ENCODE data around the gene FKRP. TPM values are rescaled to one million over a fixed set of nuclear protein-coding genes. Genes with fewer than 3 reads are reported as not detected.

Gene FKRP
- total and polyA plus RNA-seq, 8 donors = 6.0 to 76.3 (median 9.7) TPM

DNA sequence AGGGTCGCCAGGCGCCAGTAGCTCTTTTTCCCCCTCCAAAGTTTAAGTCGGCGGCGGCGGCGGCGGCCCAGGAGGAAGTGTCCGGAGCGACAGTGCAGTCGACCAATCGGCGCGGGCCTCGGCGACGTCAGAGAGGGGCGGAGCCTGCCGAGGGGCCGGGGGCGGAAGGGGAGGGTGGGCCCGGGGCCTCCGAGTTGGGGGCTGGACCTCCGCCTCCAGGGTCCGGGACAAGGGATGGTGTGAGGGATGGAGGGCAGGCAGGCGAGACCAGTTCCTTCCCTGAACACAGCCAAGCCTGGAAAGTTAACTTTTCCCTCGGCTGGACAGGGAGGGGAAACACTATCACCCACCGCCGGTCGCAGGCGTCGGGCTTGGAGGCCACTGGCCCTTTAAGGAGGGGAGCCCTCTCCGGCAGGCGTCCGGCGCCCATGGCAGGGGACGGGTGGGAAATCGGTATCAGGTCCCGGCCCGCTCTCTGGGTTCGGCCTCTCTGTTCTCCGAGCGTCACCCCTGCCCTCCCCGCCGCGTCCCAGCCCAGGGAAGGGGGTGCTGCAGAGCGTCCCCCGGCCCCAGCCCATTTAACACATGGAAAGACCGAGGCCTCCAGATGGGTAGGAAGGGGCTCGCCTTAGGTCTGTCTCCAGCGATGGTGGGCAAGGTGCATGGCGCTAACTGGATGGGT, 28.7 kb upstream of the FKRP start, which contains the start of gene PRKD2:
Gene PRKD2 (minus strand): TSS at position 81 of the 682 bp plus-strand sequence. CDS start 744 bp downstream, outside the sequence.
- TF ChIP-seq POLR2A (IDR thresholded peaks at IDR 0.05) (no peak), EP300 (IDR thresholded peaks at IDR 0.05) (no peak), POLR2AphosphoS5 (IDR thresholded peaks at IDR 0.05) (peak; percentile 17 to 41 (median 36))
- TF ChIP-seq, protein P1, sequence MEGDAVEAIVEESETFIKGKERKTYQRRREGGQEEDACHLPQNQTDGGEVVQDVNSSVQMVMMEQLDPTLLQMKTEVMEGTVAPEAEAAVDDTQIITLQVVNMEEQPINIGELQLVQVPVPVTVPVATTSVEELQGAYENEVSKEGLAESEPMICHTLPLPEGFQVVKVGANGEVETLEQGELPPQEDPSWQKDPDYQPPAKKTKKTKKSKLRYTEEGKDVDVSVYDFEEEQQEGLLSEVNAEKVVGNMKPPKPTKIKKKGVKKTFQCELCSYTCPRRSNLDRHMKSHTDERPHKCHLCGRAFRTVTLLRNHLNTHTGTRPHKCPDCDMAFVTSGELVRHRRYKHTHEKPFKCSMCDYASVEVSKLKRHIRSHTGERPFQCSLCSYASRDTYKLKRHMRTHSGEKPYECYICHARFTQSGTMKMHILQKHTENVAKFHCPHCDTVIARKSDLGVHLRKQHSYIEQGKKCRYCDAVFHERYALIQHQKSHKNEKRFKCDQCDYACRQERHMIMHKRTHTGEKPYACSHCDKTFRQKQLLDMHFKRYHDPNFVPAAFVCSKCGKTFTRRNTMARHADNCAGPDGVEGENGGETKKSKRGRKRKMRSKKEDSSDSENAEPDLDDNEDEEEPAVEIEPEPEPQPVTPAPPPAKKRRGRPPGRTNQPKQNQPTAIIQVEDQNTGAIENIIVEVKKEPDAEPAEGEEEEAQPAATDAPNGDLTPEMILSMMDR (IDR thresholded peaks at IDR 0.05) = no peak
- H3K4me1 ChIP-seq = peaks cover 19 to 53% (median 43%) of the 10 kb centered on the region in 4 donors
- no peaks in the 10 kb centered on the region for H3K27me3 ChIP-seq
- H3K36me3 ChIP-seq = peaks cover 21 to 32% (median 30%) of the 10 kb centered on the region in 4 donors
- peak; percentile 93 to 96 for DNase-seq
- intact Hi-C loops (cut with DNase I; ENCODE audit: low total_unique reads) = no loop called here
- WGBS, 5 donors = 0 to 2% (median 1%) methylated on average over 30 to 52 of the region's 52 CpGs
- no peaks in the 10 kb centered on the region for H3K9me3 ChIP-seq
- peak within 1 kb of the TSS; percentile 75 to 93 (median 91) for H3K27ac ChIP-seq
- H3K4me3 ChIP-seq = peak within 1 kb of the TSS; percentile 69 to 76 (median 74)

DNA sequence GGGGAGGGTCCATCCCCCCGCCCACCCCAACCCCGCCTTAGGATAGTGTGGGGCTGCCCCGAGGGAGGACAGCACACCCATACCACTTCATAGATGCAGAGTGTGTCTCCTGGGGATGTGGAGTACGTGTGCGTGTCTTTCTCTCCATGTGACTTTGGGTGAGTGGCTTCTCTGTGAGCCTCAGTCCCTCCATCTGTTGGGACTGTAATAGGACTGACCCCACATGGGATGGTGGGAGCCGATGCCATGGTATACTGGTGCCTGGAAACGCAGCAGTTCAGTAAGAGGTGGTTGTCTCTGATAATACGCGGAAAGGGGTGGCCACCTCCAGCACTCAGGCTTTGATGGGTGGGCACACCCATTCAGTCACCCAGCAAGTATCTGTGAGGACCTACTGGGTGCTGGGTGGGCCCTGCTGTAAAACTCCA, 28.1 kb upstream of the FKRP start:
- DNase-seq = no peak
- no peaks in the 10 kb centered on the region for H3K9me3 ChIP-seq
- peak overlapping the region; percentile 75 to 93 (median 91) for H3K27ac ChIP-seq
- intact Hi-C loops (cut with DNase I; ENCODE audit: low total_unique reads) = no loop called here
- peaks cover 19 to 53% (median 43%) of the 10 kb centered on the region in 4 donors for H3K4me1 ChIP-seq
- TF ChIP-seq, protein P1 (IDR thresholded peaks at IDR 0.05) = no peak
- no peak for TF ChIP-seq POLR2AphosphoS5 (IDR thresholded peaks at IDR 0.05)
- TF ChIP-seq EP300 (IDR thresholded peaks at IDR 0.05) = no peak
- no peak for TF ChIP-seq POLR2A (IDR thresholded peaks at IDR 0.05)
- H3K36me3 ChIP-seq = peaks cover 27 to 37% (median 35%) of the 10 kb centered on the region in 4 donors
- WGBS, 5 donors = 9 to 20% (median 11%) methylated on average over 8 to 9 of the region's 9 CpGs
- peak overlapping the region; percentile 69 to 76 (median 74) for H3K4me3 ChIP-seq
- no peaks in the 10 kb centered on the region for H3K27me3 ChIP-seq

DNA sequence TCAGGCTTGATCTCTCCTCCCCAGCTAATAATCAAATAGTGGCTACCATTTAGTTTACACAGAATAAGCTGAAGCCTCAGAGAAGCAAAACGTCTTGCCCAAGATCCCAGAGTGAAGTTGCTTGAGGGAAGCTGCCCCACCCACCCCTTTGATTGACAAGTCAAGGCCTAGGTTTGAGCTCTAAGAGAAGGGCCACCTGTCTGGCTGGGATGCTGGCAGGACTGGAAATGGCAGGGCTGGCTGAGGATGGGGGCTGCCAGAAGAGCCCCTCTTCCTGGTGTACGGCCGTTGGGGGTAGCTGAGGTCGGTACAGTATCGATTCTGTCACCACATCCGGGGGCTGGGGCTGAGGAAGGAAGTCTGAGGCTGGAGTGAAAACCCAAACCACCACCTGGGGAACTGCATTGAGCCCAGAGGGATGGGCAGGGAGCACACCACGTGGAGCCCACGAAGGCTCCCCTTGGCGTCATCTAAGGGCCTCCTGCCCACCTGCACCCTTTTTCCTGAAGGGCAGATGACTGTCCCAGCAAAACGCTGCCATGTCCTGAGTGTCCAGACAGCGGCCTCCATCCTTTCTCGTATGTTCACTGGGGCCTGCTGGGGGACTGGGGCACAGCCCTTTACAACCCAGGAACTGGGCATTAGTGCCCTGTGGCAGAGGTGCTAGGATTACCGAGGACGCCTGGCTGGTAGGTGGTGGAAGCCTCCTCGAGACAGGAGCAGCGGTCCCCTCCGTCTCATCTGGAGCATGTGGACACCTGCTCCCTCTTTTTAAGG, 27.5 kb upstream of the FKRP start:
- peak; percentile 45 to 70 for DNase-seq
- peaks cover 33 to 43% (median 41%) of the 10 kb centered on the region in 4 donors for H3K36me3 ChIP-seq
- TF ChIP-seq POLR2AphosphoS5 (IDR thresholded peaks at IDR 0.05) = no peak

DNA sequence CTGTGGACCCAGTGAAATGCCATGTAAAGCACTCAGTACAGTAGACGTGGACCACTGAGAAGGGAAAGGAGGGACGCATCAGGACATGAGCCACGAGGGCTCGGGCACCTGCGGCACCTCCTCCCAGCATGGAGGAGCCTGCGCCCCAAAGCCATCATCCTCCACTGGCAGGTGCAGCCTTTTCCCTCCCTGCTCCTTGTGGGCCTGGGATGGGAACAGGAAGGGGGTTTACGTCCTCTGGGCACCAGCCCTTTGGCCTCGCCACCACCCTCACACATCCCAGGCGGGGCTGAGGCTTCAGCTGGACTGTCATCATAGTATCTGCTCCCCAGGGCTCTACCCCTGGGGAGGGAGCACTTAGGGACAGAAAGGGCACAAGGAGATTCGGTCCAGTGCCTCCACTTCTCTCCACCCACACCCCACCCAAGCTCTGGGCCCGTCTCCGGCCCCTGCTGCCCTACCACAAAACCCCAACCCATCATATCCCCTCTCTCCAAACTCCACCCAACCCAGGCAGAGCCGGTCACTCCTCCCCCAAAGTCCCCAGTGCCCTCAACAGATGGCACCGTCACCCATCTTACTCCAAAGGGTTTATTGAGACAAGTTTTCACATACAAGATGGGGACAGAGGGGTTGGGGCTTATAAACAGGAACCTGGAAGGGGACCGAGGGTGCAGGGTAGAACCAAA, 26.8 kb upstream of the FKRP start:
- H3K27ac ChIP-seq = peak overlapping the region in 3 of 5 donors; percentile 91 to 93 (median 92)

More for the DNA sequence above, 27.5 kb upstream of the FKRP start:
- no peaks in the 10 kb centered on the region for H3K27me3 ChIP-seq
- intact Hi-C loops (cut with DNase I; ENCODE audit: low total_unique reads) = no loop called here
- peak overlapping the region in 2 of 4 donors; percentile 74 to 76 for H3K4me3 ChIP-seq
- WGBS, 5 donors = 43 to 63% (median 47%) methylated on average over 7 to 17 of the region's 17 CpGs
- peak overlapping the region; percentile 75 to 93 (median 91) for H3K27ac ChIP-seq
- H3K9me3 ChIP-seq = no peaks in the 10 kb centered on the region
- peaks cover 19 to 50% (median 42%) of the 10 kb centered on the region in 4 donors for H3K4me1 ChIP-seq

More for the DNA sequence above, 26.8 kb upstream of the FKRP start:
- Histone ChIP-seq H3K27me3 (no peaks in the 10 kb centered on the region), H3K4me3 (no peak overlapping the region), H3K4me1 (peaks cover 19 to 45% (median 37%) of the 10 kb centered on the region in 4 donors), H3K36me3 (peaks cover 39 to 51% (median 48%) of the 10 kb centered on the region in 4 donors), H3K9me3 (no peaks in the 10 kb centered on the region)
- intact Hi-C loops (cut with DNase I; ENCODE audit: low total_unique reads) = no loop called here
- DNase-seq = no peak
- WGBS, 5 donors = 71 to 81% (median 78%) methylated on average over 13 to 15 of the region's 15 CpGs
- TF ChIP-seq, protein P1 (IDR thresholded peaks at IDR 0.05) = no peak
- TF ChIP-seq POLR2AphosphoS5 (IDR thresholded peaks at IDR 0.05) (no peak), POLR2A (IDR thresholded peaks at IDR 0.05) (no peak), EP300 (IDR thresholded peaks at IDR 0.05) (no peak)

Measured in stomach (tissue), 9 donors.